WTC11 (cell line): Measurements from ENCODE around the gene C12orf75. TPM values are rescaled to one million over a fixed set of nuclear protein-coding genes. Genes with fewer than 3 reads are reported as not detected.

Experiments
- ATAC-seq: fragments of 200-7000 bp; cut with Tn5 transposase; 2 replicates; pipeline ENCODE4 v1.10.0; 2021; ENCODE audit warnings: mild to moderate bottlenecking, moderate library complexity
- CTCF ChIA-PET: fragments of 300-600 bp; sonication (Branson Sonifier 250); formaldehyde crosslinking; loops from one replicate; lab custom pipeline; 2021; ENCODE audit warnings: antibody characterized with exemption; lab: Charles Lee
- POLR2A ChIA-PET: fragments of 350-600 bp; sonication (Branson Sonifier 250); formaldehyde crosslinking; loops from one replicate; lab custom pipeline; 2021; ENCODE audit warnings: antibody characterized with exemption; lab: Charles Lee
- DNase-seq: peaks from one replicate; pipeline ENCODE4 v3.0.0; 2021; ENCODE audit warnings: low spot score
- H3K27ac Mint-ChIP-seq: 2 replicates; pipeline ENCODE4 v1.8.0; 2021; ENCODE audit warnings: mixed read lengths
- H3K27me3 Mint-ChIP-seq: 2 replicates; pipeline ENCODE4 v1.8.0; 2021; ENCODE audit warnings: low read depth, mild to moderate bottlenecking, moderate library complexity, mixed read lengths
- H3K36me3 Mint-ChIP-seq: 2 replicates; pipeline ENCODE4 v1.8.0; 2021; ENCODE audit warnings: mixed read lengths
- H3K4me1 Mint-ChIP-seq: 2 replicates; pipeline ENCODE4 v1.8.0; 2022; ENCODE audit warnings: mixed read lengths
- H3K4me3 Mint-ChIP-seq: 2 replicates; pipeline ENCODE4 v1.8.0; 2021; ENCODE audit warnings: mild to moderate bottlenecking, moderate library complexity, mixed read lengths
- H3K9me3 Mint-ChIP-seq: 2 replicates; pipeline ENCODE4 v1.8.0; 2021; ENCODE audit warnings: mixed read lengths
- CTCF ChIP-seq: fragments of 200-600 bp; IDR thresholded peaks from 2 replicates; pipeline ENCODE4 v1.8.0; 2022; ENCODE audit warnings: antibody characterized with exemption
- EMX1 ChIP-seq: fragments of 250-450 bp; sonication (Bioruptor Pico); IDR thresholded peaks from 2 replicates; pipeline ENCODE4 v1.8.0; 2021; ENCODE audit warnings: mild to moderate bottlenecking
- IRF2 ChIP-seq: sonication (generic); formaldehyde crosslinking; IDR thresholded peaks from 2 replicates; pipeline ENCODE4 v1.8.0; 2022; ENCODE audit warnings: low read depth, missing genetic modification reagents, borderline replicate concordance
- KAT7 ChIP-seq: sonication (generic); formaldehyde crosslinking; IDR thresholded peaks from 2 replicates; pipeline ENCODE4 v1.8.1; 2023; ENCODE audit warnings: missing genetic modification reagents, mild to moderate bottlenecking, borderline replicate concordance
- MXD4 ChIP-seq: fragments of 250-450 bp; sonication (Bioruptor Pico); IDR thresholded peaks from 2 replicates; pipeline ENCODE4 v1.8.0; 2021; ENCODE audit warnings: mild to moderate bottlenecking, moderate library complexity, borderline replicate concordance
- NFE2L1 ChIP-seq: sonication (generic); formaldehyde crosslinking; IDR thresholded peaks from 2 replicates; pipeline ENCODE4 v1.8.1; 2023; ENCODE audit warnings: missing genetic modification reagents
- NFYB ChIP-seq: sonication (generic); formaldehyde crosslinking; conservative IDR thresholded peaks from 2 replicates; pipeline ENCODE4 v1.8.0; 2022; ENCODE audit warnings: low read depth, missing genetic modification reagents
- PRRX2 ChIP-seq: fragments of 250-450 bp; sonication (Bioruptor Pico); IDR thresholded peaks from 2 replicates; pipeline ENCODE4 v1.8.0; 2021; ENCODE audit warnings: mild to moderate bottlenecking
- ZMAT4 ChIP-seq: fragments of 250-450 bp; sonication (Bioruptor Pico); IDR thresholded peaks from 2 replicates; pipeline ENCODE4 v1.9.0; 2021; ENCODE audit warnings: mild to moderate bottlenecking
- ZNF138 ChIP-seq: sonication (generic); formaldehyde crosslinking; conservative IDR thresholded peaks from 2 replicates; pipeline ENCODE4 v1.8.1; 2022; ENCODE audit warnings: mild to moderate bottlenecking, moderate library complexity, missing genetic modification reagents
- total RNA-seq: library from RNA; stranded (reverse); gene quantifications from 3 replicates; pipeline ENCODE4 v1.2.3, GENCODE V29; 2021
- TF ChIP-seq, protein P1 (sequence below): sonication (generic); formaldehyde crosslinking; IDR thresholded peaks from 2 replicates; pipeline ENCODE4 v1.8.0; 2022; ENCODE audit warnings: mild to moderate bottlenecking, missing genetic modification reagents
- TF ChIP-seq, protein P2 (sequence below): sonication (generic); formaldehyde crosslinking; IDR thresholded peaks from 2 replicates; pipeline ENCODE4 v1.8.1; 2023; ENCODE audit warnings: mild to moderate bottlenecking, missing genetic modification reagents
- TF ChIP-seq, protein P3 (sequence below): sonication (generic); formaldehyde crosslinking; IDR thresholded peaks from 2 replicates; pipeline ENCODE4 v1.8.0; 2023; ENCODE audit warnings: missing genetic modification reagents
- TF ChIP-seq, protein P4 (sequence below): sonication (generic); formaldehyde crosslinking; IDR thresholded peaks from 2 replicates; pipeline ENCODE4 v1.8.1; 2022; ENCODE audit warnings: low read depth, missing genetic modification reagents, borderline replicate concordance

C12orf75 gene
- total RNA-seq, 1 experiment from 2014 or later = 25.5 TPM

GRCh38 chr12:105417732-105418131 lies 87.2 kb downstream of the C12orf75 start (continued):
- no peak for TF ChIP-seq ZMAT4 (CRISPR knock-in tag)
- TF ChIP-seq ZNF138 (CRISPR knock-in tag) = no peak
- TF ChIP-seq, protein P1, sequence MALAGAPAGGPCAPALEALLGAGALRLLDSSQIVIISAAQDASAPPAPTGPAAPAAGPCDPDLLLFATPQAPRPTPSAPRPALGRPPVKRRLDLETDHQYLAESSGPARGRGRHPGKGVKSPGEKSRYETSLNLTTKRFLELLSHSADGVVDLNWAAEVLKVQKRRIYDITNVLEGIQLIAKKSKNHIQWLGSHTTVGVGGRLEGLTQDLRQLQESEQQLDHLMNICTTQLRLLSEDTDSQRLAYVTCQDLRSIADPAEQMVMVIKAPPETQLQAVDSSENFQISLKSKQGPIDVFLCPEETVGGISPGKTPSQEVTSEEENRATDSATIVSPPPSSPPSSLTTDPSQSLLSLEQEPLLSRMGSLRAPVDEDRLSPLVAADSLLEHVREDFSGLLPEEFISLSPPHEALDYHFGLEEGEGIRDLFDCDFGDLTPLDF = no peak

GRCh38 chr12:105418229-105418628 lies 87.7 kb downstream of the C12orf75 start:
- CTCF ChIA-PET = interaction anchor here (0.8 to 1.8 kb wide), 3 partner anchors 10 to 806 kb away, joined by 4 read pairs; no protein-coding TSS in a partner anchor
- POLR2A ChIA-PET = interaction anchor here (0.6 kb wide), 1 partner anchor 10 kb away, joined by 3 read pairs; no protein-coding TSS in a partner anchor
- H3K4me3 Mint-ChIP-seq = no peak overlapping the region

DNA sequence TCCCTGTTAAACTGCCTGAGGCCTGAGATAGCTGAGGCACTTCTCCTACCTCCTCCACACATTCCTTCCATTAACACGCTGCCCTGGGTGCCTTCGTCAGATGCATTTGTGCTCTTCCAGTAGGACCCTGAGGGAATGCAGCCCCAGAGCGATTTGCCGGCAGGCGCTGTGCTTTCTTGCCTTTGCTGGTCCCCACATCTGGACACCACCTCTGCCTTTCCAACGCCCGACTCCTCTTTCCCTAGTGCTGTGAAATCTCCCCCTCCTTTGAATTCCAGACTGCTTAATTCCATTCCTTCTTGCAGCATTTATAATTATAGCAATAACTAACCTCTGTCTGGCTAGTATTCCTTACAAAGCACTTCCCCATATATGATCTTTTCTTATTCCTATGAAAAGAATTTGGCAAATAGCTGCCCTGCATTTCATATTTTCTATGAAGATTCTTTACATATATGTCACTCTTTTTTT lies 88.4 kb downstream of the C12orf75 start:
- CTCF ChIA-PET = interaction anchor here (0.8 to 1.8 kb wide), 3 partner anchors 9 to 805 kb away, joined by 4 read pairs; no protein-coding TSS in a partner anchor
- H3K9me3 Mint-ChIP-seq = peaks cover under 1% of the 10 kb centered on the region
- no peak overlapping the region for H3K4me3 Mint-ChIP-seq
- TF ChIP-seq NFE2L1 (no peak), MXD4 (no peak), EMX1 (CRISPR knock-in tag) (no peak), NFYB (CRISPR knock-in tag) (no peak), KAT7 (CRISPR knock-in tag) (no peak), IRF2 (CRISPR knock-in tag) (no peak), PRRX2 (CRISPR knock-in tag) (no peak)
- TF ChIP-seq, protein P2, sequence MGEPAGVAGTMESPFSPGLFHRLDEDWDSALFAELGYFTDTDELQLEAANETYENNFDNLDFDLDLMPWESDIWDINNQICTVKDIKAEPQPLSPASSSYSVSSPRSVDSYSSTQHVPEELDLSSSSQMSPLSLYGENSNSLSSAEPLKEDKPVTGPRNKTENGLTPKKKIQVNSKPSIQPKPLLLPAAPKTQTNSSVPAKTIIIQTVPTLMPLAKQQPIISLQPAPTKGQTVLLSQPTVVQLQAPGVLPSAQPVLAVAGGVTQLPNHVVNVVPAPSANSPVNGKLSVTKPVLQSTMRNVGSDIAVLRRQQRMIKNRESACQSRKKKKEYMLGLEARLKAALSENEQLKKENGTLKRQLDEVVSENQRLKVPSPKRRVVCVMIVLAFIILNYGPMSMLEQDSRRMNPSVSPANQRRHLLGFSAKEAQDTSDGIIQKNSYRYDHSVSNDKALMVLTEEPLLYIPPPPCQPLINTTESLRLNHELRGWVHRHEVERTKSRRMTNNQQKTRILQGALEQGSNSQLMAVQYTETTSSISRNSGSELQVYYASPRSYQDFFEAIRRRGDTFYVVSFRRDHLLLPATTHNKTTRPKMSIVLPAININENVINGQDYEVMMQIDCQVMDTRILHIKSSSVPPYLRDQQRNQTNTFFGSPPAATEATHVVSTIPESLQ = no peak
- TF ChIP-seq, protein P3, sequence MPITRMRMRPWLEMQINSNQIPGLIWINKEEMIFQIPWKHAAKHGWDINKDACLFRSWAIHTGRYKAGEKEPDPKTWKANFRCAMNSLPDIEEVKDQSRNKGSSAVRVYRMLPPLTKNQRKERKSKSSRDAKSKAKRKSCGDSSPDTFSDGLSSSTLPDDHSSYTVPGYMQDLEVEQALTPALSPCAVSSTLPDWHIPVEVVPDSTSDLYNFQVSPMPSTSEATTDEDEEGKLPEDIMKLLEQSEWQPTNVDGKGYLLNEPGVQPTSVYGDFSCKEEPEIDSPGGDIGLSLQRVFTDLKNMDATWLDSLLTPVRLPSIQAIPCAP (CRISPR knock-in tag) = no peak
- TF ChIP-seq, protein P4, sequence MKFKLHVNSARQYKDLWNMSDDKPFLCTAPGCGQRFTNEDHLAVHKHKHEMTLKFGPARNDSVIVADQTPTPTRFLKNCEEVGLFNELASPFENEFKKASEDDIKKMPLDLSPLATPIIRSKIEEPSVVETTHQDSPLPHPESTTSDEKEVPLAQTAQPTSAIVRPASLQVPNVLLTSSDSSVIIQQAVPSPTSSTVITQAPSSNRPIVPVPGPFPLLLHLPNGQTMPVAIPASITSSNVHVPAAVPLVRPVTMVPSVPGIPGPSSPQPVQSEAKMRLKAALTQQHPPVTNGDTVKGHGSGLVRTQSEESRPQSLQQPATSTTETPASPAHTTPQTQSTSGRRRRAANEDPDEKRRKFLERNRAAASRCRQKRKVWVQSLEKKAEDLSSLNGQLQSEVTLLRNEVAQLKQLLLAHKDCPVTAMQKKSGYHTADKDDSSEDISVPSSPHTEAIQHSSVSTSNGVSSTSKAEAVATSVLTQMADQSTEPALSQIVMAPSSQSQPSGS = no peak
- H3K4me1 Mint-ChIP-seq = no peaks in the 10 kb centered on the region
- H3K27me3 Mint-ChIP-seq = no peaks in the 10 kb centered on the region
- H3K36me3 Mint-ChIP-seq = no peaks in the 10 kb centered on the region
- POLR2A ChIA-PET = interaction anchor here (0.6 kb wide), 1 partner anchor 11 kb away, joined by 3 read pairs; no protein-coding TSS in a partner anchor
- H3K27ac Mint-ChIP-seq = no peak overlapping the region
- no peak for ATAC-seq
- no peak for DNase-seq

More at GRCh38 chr12:105418229-105418628, 87.7 kb downstream of the C12orf75 start:
- no peaks in the 10 kb centered on the region for H3K4me1 Mint-ChIP-seq
- H3K27ac Mint-ChIP-seq = no peak overlapping the region
- DNase-seq = no peak
- ATAC-seq = no peak; the same call in 1 of the 2 replicates
- TF ChIP-seq EMX1 (CRISPR knock-in tag) (no peak), CTCF (no peak)
- H3K36me3 Mint-ChIP-seq = no peaks in the 10 kb centered on the region
- H3K9me3 Mint-ChIP-seq = no peaks in the 10 kb centered on the region
- H3K27me3 Mint-ChIP-seq = no peaks in the 10 kb centered on the region
